ENCODE results near the gene MAP1LC3B.

- no peak for TF ChIP-seq POLR2A (IDR thresholded peaks at IDR 0.05; ENCODE audit: low read length)
- no peak for TF ChIP-seq GATA1 (IDR thresholded peaks at IDR 0.05; ENCODE audit: low read depth, low read length)
Observed at GRCh38 chr16:87342978-87343752, 49.0 kb upstream of the MAP1LC3B start.
